Activated CD4-positive, alpha-beta T cell treated with anti-CD3 and anti-CD28 coated beads for 1 hour (primary cell): Measurements from ENCODE around the gene DTNA.
"Not testable (repeated sequence)": the region's sequence is repeated elsewhere in the genome, so short reads cannot be mapped to it uniquely, and the experiment has no call there.

Experiments
- DNase-seq: peaks from one replicate; pipeline ENCODE4 v3.0.0-alpha.2; 2020

DTNA gene

GRCh38 chr18:34911661-34912384 lies 201.7 kb downstream of the DTNA start:
- DNase-seq: no peak

DNA sequence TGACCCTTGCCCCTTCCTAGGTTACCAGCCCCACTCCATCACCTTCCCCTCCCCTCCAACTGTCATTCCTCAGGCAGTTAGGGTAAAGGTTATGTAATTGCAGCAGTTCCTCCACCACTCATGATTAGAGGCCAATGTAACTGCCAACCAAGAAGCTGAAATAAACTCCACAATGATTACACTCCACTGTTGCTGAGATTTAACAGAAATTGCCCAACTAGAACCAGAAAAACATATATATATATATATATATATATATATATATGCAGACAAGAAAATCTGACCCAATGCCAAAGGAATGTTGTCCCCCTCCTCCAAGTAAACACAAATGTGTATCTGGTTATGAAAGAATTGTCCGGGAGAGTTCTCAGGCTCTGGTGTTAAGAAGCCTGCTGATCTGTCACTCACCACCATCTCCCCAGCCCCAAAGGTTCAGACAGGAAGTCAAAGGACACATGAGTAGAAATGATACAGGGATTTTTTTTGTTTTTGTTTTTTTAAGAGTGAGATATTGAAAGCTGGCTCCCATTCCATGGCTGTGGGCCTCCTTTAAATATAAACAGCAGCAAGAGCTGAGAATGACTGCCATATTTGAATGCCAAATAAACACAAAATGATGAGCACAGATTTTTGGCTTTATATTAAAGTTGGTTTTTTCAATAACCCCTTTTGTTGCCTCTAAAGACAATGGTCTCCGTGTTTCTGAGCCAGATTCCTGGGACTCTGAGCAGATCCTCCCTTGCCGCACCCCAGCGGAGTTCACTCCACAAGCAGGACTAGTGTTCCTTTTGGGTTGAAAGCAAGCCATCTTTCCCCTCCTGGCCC lies 204.0 kb downstream of the DTNA start:
- DNase-seq: no peak

DNA sequence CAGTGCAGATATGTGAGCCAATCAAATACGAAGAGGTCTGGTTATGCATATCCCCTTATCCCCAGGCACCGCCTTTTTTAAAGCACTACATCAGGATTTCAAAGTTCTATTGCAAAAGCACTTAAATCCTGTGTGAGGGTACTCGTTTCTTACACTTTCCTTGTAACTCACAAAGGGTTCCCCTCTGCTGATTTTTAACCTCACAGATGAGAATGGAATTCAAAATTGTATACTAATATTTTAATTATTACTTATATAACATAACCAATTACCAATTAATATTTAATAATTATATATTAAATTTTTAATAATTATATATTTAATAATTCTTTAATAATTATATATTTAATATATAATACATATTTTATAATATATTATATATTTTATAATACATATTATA lies 204.9 kb downstream of the DTNA start:
- no peak for DNase-seq

DNA sequence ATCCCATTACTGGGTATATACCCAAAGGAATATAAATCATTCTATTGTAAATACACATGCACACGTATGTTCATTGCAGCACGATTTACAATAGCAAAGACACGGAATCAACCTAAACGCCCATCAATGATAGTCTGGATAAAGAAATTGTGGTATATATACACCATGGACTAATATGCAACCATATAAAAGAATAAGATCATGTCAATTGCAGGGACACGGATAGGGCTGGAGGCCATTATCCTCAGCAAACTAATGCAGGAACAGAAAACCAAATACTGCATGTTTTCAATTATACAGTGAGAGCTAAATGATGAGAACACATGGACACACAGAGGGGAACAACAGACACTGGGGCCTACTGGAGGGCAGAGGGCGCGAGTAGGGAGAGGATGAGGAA lies 206.4 kb downstream of the DTNA start:
- not testable (repeated sequence) for DNase-seq

DNA sequence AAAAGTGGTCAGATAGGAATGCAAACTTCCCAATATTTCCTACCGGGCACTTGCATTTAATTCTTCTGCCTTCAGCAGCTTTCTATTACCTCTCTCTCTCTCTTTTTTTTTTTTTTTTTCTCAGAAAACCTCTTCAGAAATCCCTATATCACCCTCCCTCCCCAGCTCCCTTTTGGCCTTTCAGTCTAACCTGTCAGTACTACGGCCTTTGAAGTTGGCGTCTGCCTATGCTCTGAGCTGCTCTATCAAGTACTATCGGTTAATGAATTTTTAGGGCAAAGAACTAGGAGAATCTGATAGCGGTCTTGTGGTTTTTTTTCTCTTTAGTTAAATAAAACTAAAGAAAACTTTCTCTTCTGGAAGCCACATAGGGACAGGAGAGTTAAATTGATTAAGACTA lies 208.8 kb downstream of the DTNA start:
- DNase-seq: no peak

DNA sequence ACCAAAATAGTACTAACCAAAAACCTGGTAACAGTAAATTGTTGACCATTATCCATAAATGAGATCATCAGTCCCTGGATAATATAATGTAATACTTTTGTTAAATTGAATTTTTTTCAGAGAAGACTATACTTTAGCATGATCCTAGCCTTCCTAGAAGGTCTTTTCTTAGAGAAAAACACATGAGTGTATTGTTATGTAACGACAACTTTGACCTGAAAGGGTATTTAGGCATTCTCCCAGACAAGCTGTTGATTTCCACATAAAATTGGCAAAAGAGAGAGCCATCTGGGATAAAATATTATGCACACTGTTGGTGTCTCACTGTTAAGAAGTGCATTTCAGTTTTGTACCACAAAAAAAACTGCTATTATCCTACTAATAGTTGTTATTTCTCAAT lies 211.1 kb downstream of the DTNA start:
- no peak for DNase-seq

DNA sequence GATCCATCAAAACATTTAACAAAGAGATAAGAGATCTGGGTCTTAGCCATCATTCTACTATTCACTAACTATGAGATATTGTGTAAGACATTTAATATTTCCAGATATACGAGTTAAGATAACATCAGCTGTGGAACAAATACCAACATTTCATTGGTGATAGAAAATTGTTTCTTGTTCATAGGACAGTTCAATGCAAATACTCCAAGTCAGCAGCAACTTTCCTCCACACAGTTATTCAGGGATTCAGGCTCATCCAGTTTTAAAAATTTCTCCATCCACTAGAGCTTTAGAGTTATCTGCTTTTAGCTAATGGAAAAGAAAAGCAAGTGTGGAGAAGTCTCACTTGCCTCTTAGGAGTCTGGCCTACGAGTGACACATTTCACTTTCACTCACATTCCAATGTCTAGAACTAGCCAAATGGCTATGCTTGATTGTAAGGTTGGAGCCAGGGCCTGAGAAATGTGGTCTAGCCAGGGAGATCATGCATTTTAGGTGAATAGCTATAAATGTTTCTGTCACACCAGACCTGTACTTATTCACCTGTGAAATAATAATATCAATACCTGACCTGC lies 211.8 kb downstream of the DTNA start:
- DNase-seq: no peak

- DNase-seq: not testable (repeated sequence)
Observed at GRCh38 chr18:34922594-34922993, 212.5 kb downstream of the DTNA start.

GRCh38 chr18:34923911-34924310 lies 213.8 kb downstream of the DTNA start:
- no peak for DNase-seq

DNA sequence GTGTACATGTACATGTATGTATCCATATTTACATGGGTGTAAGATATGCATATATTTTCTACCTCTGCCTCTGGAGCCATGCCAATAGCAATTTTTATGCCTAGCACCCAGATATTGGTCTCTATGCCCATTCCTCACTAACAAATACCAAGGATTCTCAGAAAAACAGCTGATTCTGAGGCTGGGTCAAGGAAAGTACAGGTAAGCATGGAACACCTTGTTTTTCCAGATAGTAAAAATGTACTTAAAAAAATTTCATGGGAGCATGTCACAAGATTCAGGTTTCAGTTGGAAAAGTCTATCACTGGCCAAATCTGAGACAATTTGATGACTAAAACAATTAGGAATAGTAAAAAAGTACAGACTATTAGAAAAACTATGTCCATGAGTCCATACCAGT lies 216.6 kb downstream of the DTNA start:
- no peak for DNase-seq

GRCh38 chr18:34928088-34928753 lies 218.1 kb downstream of the DTNA start:
- DNase-seq: no peak

GRCh38 chr18:34928754-34929335 lies 218.7 kb downstream of the DTNA start:
- DNase-seq: no peak

DNA sequence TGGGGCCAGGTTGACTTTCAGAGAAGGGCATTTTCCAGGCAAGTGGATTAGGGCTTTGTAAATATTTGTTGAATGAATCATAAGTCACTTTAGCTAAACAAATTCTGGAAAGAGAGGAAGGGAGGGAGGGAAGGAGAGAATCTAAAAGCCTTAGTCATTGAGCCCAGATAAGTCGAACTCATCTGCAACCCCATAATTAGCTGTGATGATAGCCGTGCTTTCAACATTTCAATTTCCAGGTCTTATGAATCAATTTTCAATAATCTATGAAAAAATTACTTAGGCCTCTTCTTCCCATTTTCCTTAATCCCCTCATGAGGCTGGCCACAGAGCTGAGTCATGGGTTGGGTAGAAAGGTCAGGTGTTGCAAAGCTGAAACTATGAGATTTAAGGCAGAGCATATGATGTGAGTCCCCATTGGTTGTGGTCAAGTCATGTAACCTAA lies 219.3 kb downstream of the DTNA start:
- DNase-seq: no peak

DNA sequence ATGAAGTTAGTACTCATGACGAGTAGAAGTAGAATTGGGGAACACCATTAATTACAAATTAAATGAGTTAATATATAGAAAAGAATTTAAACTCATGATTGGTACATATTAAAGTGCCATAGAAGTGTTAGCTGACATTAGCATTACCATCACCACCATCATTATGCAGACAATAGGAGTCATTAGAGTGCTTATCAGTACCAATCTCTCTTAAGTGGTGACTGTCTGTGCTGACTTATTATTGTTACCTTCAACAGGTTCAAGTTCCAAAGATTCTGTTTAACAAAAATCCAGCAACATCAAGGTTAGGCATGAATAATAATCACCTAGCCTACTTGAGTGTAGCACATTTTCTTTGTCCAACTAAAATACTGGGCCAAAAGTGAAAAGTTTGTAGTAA lies 222.3 kb downstream of the DTNA start:
- no peak for DNase-seq

DNA sequence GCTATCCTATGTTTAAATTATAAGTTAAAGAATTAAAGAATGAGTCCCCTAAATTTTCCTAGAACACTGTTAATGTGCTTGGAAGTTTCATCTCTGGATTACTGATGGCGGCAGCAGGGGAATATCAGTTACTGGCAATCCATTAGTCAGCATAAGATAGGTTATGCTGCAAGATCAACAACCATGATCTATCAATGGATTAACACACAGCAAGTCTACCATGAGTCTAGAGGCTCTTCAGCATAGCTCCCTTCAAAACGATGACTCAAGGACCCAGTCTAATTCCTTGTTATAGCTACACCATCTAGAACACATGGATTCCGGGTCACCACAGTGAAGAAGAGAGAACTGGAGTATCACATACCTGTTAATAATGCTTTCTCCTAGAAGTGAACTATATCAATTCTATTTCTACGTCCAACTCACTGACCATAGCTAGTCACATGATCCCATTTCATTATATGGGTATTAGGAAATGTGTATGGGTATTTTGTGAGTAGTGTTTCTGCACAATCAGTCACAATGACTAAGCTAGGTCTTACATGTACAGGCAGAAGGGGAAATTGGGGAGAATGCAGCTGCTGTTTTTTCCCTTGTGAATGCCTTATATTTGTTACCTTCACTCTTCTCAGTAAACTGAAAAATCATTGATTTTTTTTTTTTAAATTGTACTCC lies 222.8 kb downstream of the DTNA start:
- no peak for DNase-seq

DNA sequence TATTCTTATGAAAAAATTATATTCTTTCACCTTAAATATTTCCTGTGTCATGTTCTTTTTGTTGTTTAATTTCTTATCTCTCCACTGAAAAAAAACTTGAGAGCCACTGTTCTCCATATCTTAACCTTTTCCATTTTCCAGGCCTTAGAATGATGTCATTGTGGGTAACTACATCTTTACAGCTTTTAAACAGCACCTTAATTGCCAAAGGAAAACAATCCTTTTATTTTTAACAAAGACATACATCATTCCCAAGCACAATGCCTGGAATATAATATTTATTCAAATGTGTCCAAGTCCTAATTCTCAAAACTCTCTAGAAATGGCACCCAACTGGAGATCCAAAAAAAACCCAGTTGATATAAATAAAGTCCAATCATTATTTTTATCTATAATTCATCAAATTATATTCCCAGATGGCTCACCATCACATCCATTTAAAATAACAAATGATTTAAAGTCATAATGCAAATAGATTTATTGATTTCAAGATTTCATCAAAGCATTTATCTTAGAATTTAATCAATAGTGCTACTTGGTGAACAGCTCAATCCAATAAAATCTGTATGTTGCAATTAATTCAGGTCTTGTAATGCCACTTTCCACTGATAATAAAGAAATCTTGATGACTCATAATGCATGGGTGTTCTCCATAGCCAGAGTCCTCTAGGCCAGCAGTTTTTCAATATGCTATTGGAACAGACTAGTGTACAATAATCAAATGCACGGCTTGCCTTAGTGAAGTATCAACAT lies 224.0 kb downstream of the DTNA start:
- DNase-seq: no peak

DNA sequence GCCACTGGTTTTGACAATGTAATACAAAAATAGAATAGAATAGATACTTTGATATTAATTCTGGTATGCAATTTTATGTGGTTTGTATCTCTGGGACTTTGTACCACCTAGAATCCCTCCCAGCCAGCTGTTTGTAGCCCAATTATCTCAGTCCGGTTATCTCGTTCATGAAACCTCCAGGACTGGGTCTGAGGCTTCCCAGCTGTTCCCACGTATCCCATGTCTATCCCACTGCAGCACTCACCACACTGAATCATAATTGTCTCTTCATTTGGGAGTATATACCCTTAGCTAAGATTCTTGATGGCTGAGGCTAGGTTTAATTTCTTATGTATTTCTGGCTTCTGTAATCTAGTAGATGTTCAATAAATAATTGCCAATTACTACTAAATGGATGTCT lies 226.7 kb downstream of the DTNA start:
- no peak for DNase-seq

- no peak for DNase-seq
Observed at GRCh38 chr18:34938090-34938489, 228.0 kb downstream of the DTNA start.
